K562 (cell line): ENCODE data around the gene ZDHHC17. TPM values are rescaled to one million over a fixed set of nuclear protein-coding genes. Genes with fewer than 3 reads are reported as not detected.

Source experiments
- ARID2 ChIP-seq: fragments of 450-650 bp; IDR thresholded peaks from 2 replicates; pipeline ENCODE4 v1.6.1; 2017; ENCODE audit warnings: antibody characterized with exemption, mild to moderate bottlenecking
- E2F1 ChIP-seq: sonication (generic); formaldehyde crosslinking; IDR thresholded peaks from 2 replicates; pipeline ENCODE4 v1.8.1; 2023; ENCODE audit warnings: mild to moderate bottlenecking, missing genetic modification reagents, moderate library complexity
- EZH2 ChIP-seq: IDR thresholded peaks from 2 replicates; pipeline ENCODE4 v1.6.1; 2012; ENCODE audit warnings: low read depth, mild to moderate bottlenecking, inconsistent platforms, low read length, borderline replicate concordance
- HDAC2 ChIP-seq: fragments of 450-650 bp; IDR thresholded peaks from 2 replicates; pipeline ENCODE4 v1.6.1; 2016; ENCODE audit warnings: mild to moderate bottlenecking
- ILF3 ChIP-seq: fragments of 450-650 bp; IDR thresholded peaks from 2 replicates; pipeline ENCODE4 v1.6.1; 2018; ENCODE audit warnings: antibody characterized with exemption, mild to moderate bottlenecking, moderate library complexity, borderline replicate concordance
- MLLT1 ChIP-seq, 2 experiments: fragments of 450-650 bp; IDR thresholded peaks; 2 replicates each; pipeline ENCODE4 v1.6.1; 2016
- MYNN ChIP-seq, 2 experiments: sonication (generic); formaldehyde crosslinking in 1 of 2; IDR thresholded peaks; 2 replicates each; pipeline versions ENCODE4 v1.5.0 to v1.6.1; 2016 to 2020; ENCODE audit warnings: antibody characterized with exemption in 1 of 2, missing genetic modification reagents in 1 of 2
- NONO ChIP-seq, 2 experiments: fragments of 200-400 bp in 1 of 2; fragments of 450-650 bp in 1 of 2; formaldehyde crosslinking in 1 of 2; IDR thresholded peaks; 2 replicates each; pipeline ENCODE4 v1.6.1; 2017; ENCODE audit warnings: low read depth in 2 of 2, mild to moderate bottlenecking in 2 of 2, moderate library complexity in 2 of 2, low read length in 1 of 2
- PHF21A ChIP-seq: fragments of 450-650 bp; IDR thresholded peaks from 2 replicates; pipeline ENCODE4 v1.6.1; 2017; ENCODE audit warnings: low read depth, borderline replicate concordance
- PTBP1 ChIP-seq: fragments of 200-400 bp; formaldehyde crosslinking; IDR thresholded peaks from 2 replicates; pipeline ENCODE4 v1.6.1; 2017; ENCODE audit warnings: low read depth, low read length
- RBM22 ChIP-seq: fragments of 200-400 bp; formaldehyde crosslinking; IDR thresholded peaks from 2 replicates; pipeline ENCODE4 v1.6.1; 2018; ENCODE audit warnings: low read length, low read depth; ENCODE audit not compliant: poor library complexity, severe bottlenecking
- TAF7 ChIP-seq: fragments of 450-650 bp; IDR thresholded peaks from 2 replicates; pipeline ENCODE4 v1.6.1; 2016; ENCODE audit warnings: missing genetic modification characterization, missing compliant biosample characterization
- TBL1XR1 ChIP-seq, 2 experiments: IDR thresholded peaks; 2 replicates each; pipeline ENCODE4 v1.6.1; 2012; ENCODE audit warnings: improper control_type of control experiment in 2 of 2, low read length in 2 of 2, mild to moderate bottlenecking in 1 of 2
- YY1 ChIP-seq, 3 experiments: IDR thresholded peaks; 2 replicates each; pipeline ENCODE4 v1.6.1; 2011; ENCODE audit warnings: low read length in 2 of 3, mild to moderate bottlenecking in 2 of 3, moderate library complexity in 2 of 3, borderline replicate concordance in 1 of 3, control low read depth in 1 of 3, low read depth in 1 of 3; ENCODE audit not compliant: insufficient read depth in 3 of 3, insufficient replicate concordance in 2 of 3, control insufficient read depth in 1 of 3, insufficient read length in 1 of 3; ENCODE audit errors: extremely low read depth in 1 of 3
- ZBTB9 ChIP-seq: fragments of 450-650 bp; formaldehyde crosslinking; IDR thresholded peaks from 2 replicates; pipeline ENCODE4 v1.4.0; 2020; ENCODE audit warnings: mild to moderate bottlenecking, moderate library complexity
- ZNF165 ChIP-seq: fragments of 250-450 bp; sonication (Bioruptor Pico); IDR thresholded peaks from 2 replicates; pipeline ENCODE4 v1.4.0; 2020; ENCODE audit warnings: borderline replicate concordance
- ZNF184 ChIP-seq: sonication (generic); formaldehyde crosslinking; IDR thresholded peaks from 2 replicates; pipeline ENCODE4 v1.5.0; 2020; ENCODE audit warnings: missing genetic modification reagents
- ZNF583 ChIP-seq: fragments of 250-450 bp; sonication (Bioruptor Pico); IDR thresholded peaks from 2 replicates; pipeline ENCODE4 v1.4.0; 2020
- polyA plus RNA-seq, 8 experiments: library from polyadenylated mRNA; depleted of rRNA in 4 of 8; stranded (reverse) in 5 of 8; unstranded in 3 of 8; fragments of >200 nt; fragmentation: Nextera tagmentation in 2 of 8; fragmentation: Illumina TruSeq in 1 of 8; extraction: Ambion mirVana in 2 of 8; extraction: Trizol in 1 of 8; gene quantifications; 2 replicates each; pipeline versions ENCODE4 v1.2.1 to v1.2.3, GENCODE V29; 2011 to 2014; ENCODE audit warnings: inconsistent platforms in 1 of 8, missing spikeins in 1 of 8
- total RNA-seq, 7 experiments: library from RNA; depleted of rRNA in 6 of 7; stranded (reverse); fragments of >200 nt in 6 of 7; fragmentation: Illumina TruSeq in 2 of 7; extraction: Trizol in 2 of 7; gene quantifications; 2 replicates each; pipeline versions ENCODE4 v1.2.1 to v1.2.3, GENCODE V29; 2011 to 2021; ENCODE audit warnings: low replicate concordance in 1 of 7

ZDHHC17 gene
- total and polyA plus RNA-seq, 9 of the 15 experiments (the other 6 are each of a cell fraction or from before 2014, with no cell fraction given) = 6.7 to 66.0 (median 27.5) TPM

GRCh38 chr12:76763746-76764675, at the start of gene ZDHHC17 (continued):
- TF ChIP-seq ZNF184 (CRISPR knock-in tag) (no peak), EZH2 (no peak), PHF21A (no peak), MYNN (IDR thresholded peaks at IDR 0.05) (no peak), MYNN (CRISPR knock-in tag; IDR thresholded peaks at IDR 0.05) (no peak), RBM22 (no peak), ZBTB9 (CRISPR knock-in tag) (0 out of 2 replicates have a peak, but pooled peaks have one; percentile 27), ZNF165 (CRISPR knock-in tag) (no peak), ILF3 (no peak), PTBP1 (no peak), E2F1 (peak; percentile 39; the same call in 1 of the 2 replicates), MLLT1 (IDR thresholded peaks at IDR 0.05) (0 out of 4 replicates have a peak, but pooled peaks of 1 of the 2 experiments have one; percentile 27), ZNF583 (no peak), NONO (IDR thresholded peaks at IDR 0.05; ENCODE audit: low read depth in 2 of 2, low read length in 1 of 2) (peak in 1 of 2 experiments; percentile 47; a peak in 1 of 4 replicates), TBL1XR1 (IDR thresholded peaks at IDR 0.05; ENCODE audit: low read length in 2 of 2) (no peak; a peak in 1 of 4 replicates), YY1 (IDR thresholded peaks at IDR 0.05; ENCODE audit: borderline replicate concordance in 1 of 3, control insufficient read depth in 1 of 3, extremely low read depth in 1 of 3, insufficient read depth in 3 of 3, insufficient read length in 1 of 3, insufficient replicate concordance in 2 of 3, low read depth in 1 of 3, low read length in 2 of 3) (peak; percentile 71 to 93 (median 92)), HDAC2 (0 out of 2 replicates have a peak, but pooled peaks have one; percentile 41), ARID2 (no peak), TAF7 (peak; percentile 93)
